ENCODE results near the gene TMCC2. TPM values are rescaled to one million over a fixed set of nuclear protein-coding genes. Genes with fewer than 3 reads are reported as not detected.

TMCC2 gene
- total and polyA plus RNA-seq, 2 of the 8 experiments (the other 6 are each of a cell fraction or from before 2014, with no cell fraction given) = 6.7 to 6.8 TPM

DNA sequence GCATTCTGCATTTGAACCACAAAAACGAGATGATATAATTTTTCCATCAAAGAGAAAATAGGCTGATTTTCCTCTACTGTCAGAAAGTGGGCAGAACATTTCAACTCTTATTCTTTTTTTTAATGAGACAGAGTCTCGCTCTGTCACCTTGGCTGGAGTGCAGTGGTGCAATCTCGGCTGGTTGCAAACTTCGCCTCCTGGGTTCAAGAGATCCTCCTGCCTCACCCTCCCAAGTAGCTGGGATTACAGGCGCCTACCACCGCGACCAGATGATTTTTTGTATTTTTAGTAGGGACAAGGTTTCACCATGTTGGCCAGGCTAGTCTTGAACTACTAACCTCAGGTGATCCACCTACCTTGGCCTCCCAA, 27.8 kb upstream of the TMCC2 start:
- H2BK20ac ChIP-seq (ENCODE audit: low read length) = no peak overlapping the region
- WGBS, 2 experiments (ENCODE audit: extremely low coverage in 1 of 2, insufficient coverage in 1 of 2, insufficient read length in 1 of 2, insufficient replicate concordance in 2 of 2, low coverage in 1 of 2, low lambda C conversion rate in 2 of 2, missing lambda C conversion rate in 1 of 2) = 93% methylated on average over 7 of the region's 7 CpGs; no CpG with 5 or more reads in 1 of the 2 experiments

More for the DNA sequence above, 27.8 kb upstream of the TMCC2 start:
- no peaks in the 10 kb centered on the region for H4K20me1 ChIP-seq (replicated peaks in 1 of 2; ENCODE audit: control insufficient read depth in 1 of 2, insufficient read depth in 2 of 2, low read length in 2 of 2)
- H3K79me2 ChIP-seq (ENCODE audit: control insufficient read depth in 1 of 2, insufficient read depth in 2 of 2, low read length in 2 of 2) = peaks cover 0 to 66% of the 10 kb centered on the region in 2 experiments; a peak in 3 of 4 replicates
- no peak overlapping the region for H3K4me2 ChIP-seq (ENCODE audit: insufficient read depth in 1 of 2, low read depth in 2 of 2, low read length in 2 of 2)
- H3K56ac ChIP-seq (replicated peaks; ENCODE audit: insufficient read length, low read depth, low read length) = no peak overlapping the region
- CTCF ChIA-PET (ENCODE audit: partially characterized antibody) = interaction anchor here (0.8 to 1.9 kb wide), 4 partner anchors 9 to 211 kb away, joined by 3 to 5 read pairs (median 4); no protein-coding TSS in a partner anchor
- peaks cover 8% of the 10 kb centered on the region for H3K79me1 ChIP-seq (ENCODE audit: low read depth, low read length)
- H3K36me3 ChIP-seq (ENCODE audit: control insufficient read depth in 2 of 4, insufficient read depth in 4 of 4, low read length in 3 of 4) = no peaks in the 10 kb centered on the region
- POLR2A ChIA-PET (ENCODE audit: partially characterized antibody) = interaction anchor here (1.0 kb wide), 1 partner anchor 11 kb away, joined by 3 read pairs; no protein-coding TSS in a partner anchor
- H3K4me1 ChIP-seq (replicated peaks in 1 of 4; ENCODE audit: control insufficient read depth in 3 of 4, insufficient read depth in 4 of 4, low read length in 3 of 4) = peaks cover 0 to 12% (median 5%) of the 10 kb centered on the region in 4 experiments; a peak in 6 of 7 replicates
- no peak overlapping the region for H2BK15ac ChIP-seq (ENCODE audit: low read length)
- no peak for TF ChIP-seq SUZ12 (IDR thresholded peaks at IDR 0.05; ENCODE audit: low read length)
- TF ChIP-seq RFX5 (IDR thresholded peaks at IDR 0.05; ENCODE audit: borderline replicate concordance, low read depth, low read length) = no peak
- TF ChIP-seq MAFK (IDR thresholded peaks at IDR 0.05; ENCODE audit: low read depth, low read length) = no peak
- TF ChIP-seq RXRA (IDR thresholded peaks at IDR 0.05; ENCODE audit: insufficient read depth, low read depth, low read length) = no peak
- H3K4me3 ChIP-seq (ENCODE audit: extremely low read depth in 1 of 4, insufficient read depth in 2 of 4, low read depth in 3 of 4, low read length in 4 of 4) = no peak overlapping the region
- H3K27me3 ChIP-seq (replicated peaks in 1 of 4; ENCODE audit: control insufficient read depth in 3 of 4, extremely low read depth in 1 of 4, insufficient read depth in 3 of 4, low read length in 3 of 4) = no peaks in the 10 kb centered on the region
- DNase-seq (ENCODE audit: low read depth in 1 of 2, low spot score in 2 of 2) (no peak), FAIRE-seq (no peak)
- H3K23me2 ChIP-seq (ENCODE audit: low read depth, low read length) = no peaks in the 10 kb centered on the region; the same call in 1 of the 2 replicates
- no peak overlapping the region for H2AK5ac ChIP-seq (ENCODE audit: low read depth, low read length)
- H2BK12ac ChIP-seq (ENCODE audit: low read depth, low read length) = no peak overlapping the region
- no peak overlapping the region for H4K91ac ChIP-seq (replicated peaks; ENCODE audit: insufficient read length, low read length)
- no peak overlapping the region for H3K4ac ChIP-seq (replicated peaks; ENCODE audit: insufficient read length, low read depth, low read length)
- no peak overlapping the region for H2AFZ ChIP-seq (ENCODE audit: low read length)
- no peak overlapping the region for H3K9ac ChIP-seq (replicated peaks in 1 of 4; ENCODE audit: extremely low read depth in 1 of 4, low read depth in 3 of 4, low read length in 3 of 4)
- H2BK120ac ChIP-seq (replicated peaks; ENCODE audit: low read depth, low read length) = no peak overlapping the region
- H3K18ac ChIP-seq (ENCODE audit: extremely low read depth, low read length) = no peak overlapping the region
- H4K5ac ChIP-seq (ENCODE audit: insufficient read length, low read depth, low read length) = no peak overlapping the region
- no peak overlapping the region for H3K14ac ChIP-seq (ENCODE audit: insufficient read length)
- H3K9me3 ChIP-seq (ENCODE audit: insufficient read depth in 2 of 2, low read depth in 1 of 2, low read length in 1 of 2) = no peaks in the 10 kb centered on the region
- no peak overlapping the region for H2BK5ac ChIP-seq (ENCODE audit: low read depth, low read length)
- no peak overlapping the region for H3K27ac ChIP-seq (ENCODE audit: low read depth, low read length)
- no peak overlapping the region for H4K8ac ChIP-seq (ENCODE audit: extremely low read depth, insufficient read depth, low read length)
- no peak overlapping the region for H3K23ac ChIP-seq (ENCODE audit: insufficient read length)

Data from H1 (cell line).